ENCODE data around the gene INSYN2A.

The INSYN2A gene, protein sequence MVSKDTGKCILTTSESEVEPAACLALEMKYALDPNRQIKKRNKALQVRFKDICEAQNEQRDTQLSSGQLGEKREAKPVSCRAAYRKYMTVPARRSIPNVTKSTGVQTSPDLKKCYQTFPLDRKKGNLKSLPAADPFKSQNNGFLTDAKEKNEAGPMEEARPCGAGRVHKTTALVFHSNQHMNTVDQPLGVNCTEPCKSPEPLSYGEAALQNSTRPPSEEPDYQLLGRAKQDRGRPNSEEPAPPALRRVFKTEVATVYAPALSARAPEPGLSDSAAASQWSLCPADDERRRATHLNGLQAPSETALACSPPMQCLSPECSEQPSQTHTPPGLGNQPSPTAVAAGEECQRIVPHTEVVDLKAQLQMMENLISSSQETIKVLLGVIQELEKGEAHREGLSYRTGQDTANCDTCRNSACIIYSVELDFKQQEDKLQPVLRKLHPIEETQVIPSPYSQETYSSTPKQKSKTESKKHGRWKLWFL

DNA sequence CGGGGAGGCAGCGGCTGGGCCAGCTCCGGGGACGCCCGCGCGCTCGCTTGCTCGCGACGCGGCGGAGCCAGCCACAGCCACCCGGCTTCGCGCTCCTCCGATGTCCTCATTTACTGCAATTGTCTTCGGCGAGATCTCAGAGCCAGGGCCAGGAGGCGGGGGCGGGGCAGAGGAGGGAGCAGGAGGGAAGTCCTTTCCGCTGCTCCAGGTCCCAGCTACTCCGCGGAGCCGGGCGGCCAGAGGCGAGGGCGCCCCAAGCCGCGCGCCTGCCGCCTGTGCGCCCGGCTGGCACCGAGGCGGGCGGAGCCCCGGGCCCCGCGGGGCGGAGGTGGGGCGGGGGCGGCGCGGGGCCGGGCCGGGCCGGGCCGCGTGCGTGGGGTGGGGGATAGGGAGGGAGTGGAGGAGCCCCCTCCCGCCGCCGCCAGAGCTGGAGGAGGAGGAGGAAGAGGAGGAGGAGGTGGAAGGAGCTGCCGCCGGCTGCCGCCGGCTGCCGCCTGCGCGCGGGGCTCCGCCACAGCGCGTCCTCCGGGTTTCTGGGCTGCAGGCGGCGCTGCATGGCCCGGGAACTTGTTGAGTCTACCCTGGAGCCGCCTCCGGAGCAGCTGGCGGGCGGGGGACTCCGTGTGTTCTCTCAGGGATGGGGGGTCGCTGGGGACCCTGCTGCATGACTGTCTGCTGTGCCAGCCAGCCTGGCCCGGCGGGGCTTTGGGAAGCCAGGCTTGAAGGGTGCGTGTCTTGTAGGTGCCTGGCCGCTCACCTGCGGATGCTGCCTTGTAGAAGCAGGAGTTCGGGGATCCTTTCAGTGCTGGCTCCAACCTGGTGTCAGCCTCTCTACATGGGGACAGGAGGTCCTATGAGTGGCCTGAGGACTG, at the start of gene INSYN2A:
Gene INSYN2A (minus strand): TSS at position 310 of the 872 bp plus-strand sequence. CDS start 20,196 bp downstream, outside the sequence.
- no peaks in the 10 kb centered on the region for H3K9me3 Mint-ChIP-seq
- no peaks in the 10 kb centered on the region for H3K36me3 Mint-ChIP-seq
- H3K4me1 Mint-ChIP-seq, result no peaks in the 10 kb centered on the region
- no peak for DNase-seq (ENCODE audit: low spot score in 2 of 2)
- peaks cover 4% of the 10 kb centered on the region for H3K27me3 Mint-ChIP-seq
- H3K27ac Mint-ChIP-seq, result no peak within 1 kb of the TSS
- no peak for ATAC-seq (ENCODE audit: low read depth)
- H3K4me3 Mint-ChIP-seq, result no peak within 1 kb of the TSS

DNA sequence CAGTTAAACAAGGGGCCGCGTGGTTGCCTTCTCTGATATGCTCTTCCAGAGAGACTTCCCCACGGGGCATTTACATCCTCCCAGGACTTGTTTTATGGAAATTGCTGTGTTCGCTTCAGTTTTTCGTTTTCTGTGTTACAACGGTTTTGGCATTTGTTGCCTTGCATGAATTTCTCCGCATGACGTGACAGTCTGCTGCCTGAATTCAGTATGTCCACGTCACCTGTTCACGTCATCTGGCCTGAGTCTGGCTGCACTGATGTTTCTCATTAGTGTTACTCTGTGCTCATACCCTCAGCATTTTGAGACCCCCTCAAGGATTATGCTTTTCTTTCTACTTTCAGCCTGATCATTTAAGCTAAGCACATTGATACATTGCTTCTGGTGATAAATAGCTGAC, 49.1 kb upstream of the INSYN2A start:
- no peak for DNase-seq (ENCODE audit: low spot score in 2 of 2)
- H3K9me3 Mint-ChIP-seq, result peaks cover 1% of the 10 kb centered on the region
- H3K27ac Mint-ChIP-seq, result no peak overlapping the region
- no peak for ATAC-seq (ENCODE audit: low read depth)
- H3K4me3 Mint-ChIP-seq, result no peak overlapping the region
- H3K27me3 Mint-ChIP-seq, result no peaks in the 10 kb centered on the region
- H3K4me1 Mint-ChIP-seq, result no peaks in the 10 kb centered on the region
- H3K36me3 Mint-ChIP-seq, result no peaks in the 10 kb centered on the region

DNA sequence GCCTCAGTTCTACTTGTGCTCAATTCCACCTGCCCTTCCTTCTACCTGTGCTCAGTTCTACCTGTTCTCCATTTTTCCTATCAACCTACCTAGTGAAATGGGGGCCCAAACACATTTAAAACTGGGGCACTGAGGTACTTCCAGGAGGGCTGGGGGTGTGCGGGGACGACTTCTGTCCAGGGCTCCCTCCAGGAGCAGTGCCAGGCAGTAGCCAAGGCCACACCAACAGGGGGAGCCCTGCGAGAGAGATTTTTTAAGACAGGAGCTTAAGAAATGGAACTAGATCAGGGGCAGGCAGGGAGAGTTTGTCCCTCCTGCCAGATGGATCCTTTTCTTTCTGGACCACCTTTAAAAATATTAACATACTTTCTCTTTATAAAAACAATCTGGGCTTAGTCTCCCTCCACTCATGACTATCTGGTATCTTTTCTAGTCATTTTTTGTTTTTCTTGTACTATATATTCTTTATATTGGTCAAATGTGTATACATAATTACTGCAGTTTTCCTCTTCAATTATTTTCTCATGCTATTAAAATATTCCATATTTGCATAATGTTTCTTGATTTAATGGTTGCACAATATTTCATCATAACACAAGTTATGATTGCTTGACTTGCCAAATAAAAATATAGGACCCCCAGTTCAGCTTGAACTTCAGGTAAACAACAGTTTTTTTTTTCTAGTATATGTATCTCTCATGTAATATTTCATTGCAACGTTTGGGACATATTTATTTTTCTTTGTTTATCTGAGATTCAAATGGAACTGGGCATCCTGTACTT, 47.3 kb upstream of the INSYN2A start:
- Mint-ChIP-seq H3K36me3 (no peaks in the 10 kb centered on the region), H3K27ac (no peak overlapping the region), H3K4me1 (no peaks in the 10 kb centered on the region), H3K27me3 (no peaks in the 10 kb centered on the region), H3K4me3 (no peak overlapping the region), H3K9me3 (peaks cover 1% of the 10 kb centered on the region)
- no peak for DNase-seq (ENCODE audit: low spot score in 2 of 2)
- no peak for ATAC-seq (ENCODE audit: low read depth)

DNA sequence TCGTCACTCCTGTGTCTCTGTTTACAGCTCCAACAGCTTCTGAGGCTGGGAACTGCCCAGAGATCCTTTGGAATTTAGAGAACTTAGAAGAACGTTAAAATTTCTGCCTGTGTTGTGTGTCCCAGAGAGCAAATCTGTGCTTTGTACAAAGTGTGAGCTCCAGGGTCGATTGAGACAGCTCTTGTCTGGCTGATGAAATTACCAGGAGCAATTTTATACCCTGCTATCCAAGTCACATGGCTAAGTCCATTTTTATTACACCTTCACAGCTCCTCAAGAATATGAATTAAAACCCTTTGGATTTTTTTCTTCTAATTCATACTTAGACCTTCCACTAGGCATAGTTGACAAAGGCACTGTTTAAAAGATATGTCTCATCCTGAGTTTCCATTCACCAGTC, 46.5 kb upstream of the INSYN2A start:
- H3K27ac Mint-ChIP-seq, result no peak overlapping the region
- no peaks in the 10 kb centered on the region for H3K36me3 Mint-ChIP-seq
- DNase-seq (ENCODE audit: low spot score in 2 of 2) (no peak), ATAC-seq (ENCODE audit: low read depth) (no peak)
- no peaks in the 10 kb centered on the region for H3K4me1 Mint-ChIP-seq
- H3K4me3 Mint-ChIP-seq, result no peak overlapping the region
- H3K9me3 Mint-ChIP-seq, result peaks cover 1% of the 10 kb centered on the region
- no peaks in the 10 kb centered on the region for H3K27me3 Mint-ChIP-seq

DNA sequence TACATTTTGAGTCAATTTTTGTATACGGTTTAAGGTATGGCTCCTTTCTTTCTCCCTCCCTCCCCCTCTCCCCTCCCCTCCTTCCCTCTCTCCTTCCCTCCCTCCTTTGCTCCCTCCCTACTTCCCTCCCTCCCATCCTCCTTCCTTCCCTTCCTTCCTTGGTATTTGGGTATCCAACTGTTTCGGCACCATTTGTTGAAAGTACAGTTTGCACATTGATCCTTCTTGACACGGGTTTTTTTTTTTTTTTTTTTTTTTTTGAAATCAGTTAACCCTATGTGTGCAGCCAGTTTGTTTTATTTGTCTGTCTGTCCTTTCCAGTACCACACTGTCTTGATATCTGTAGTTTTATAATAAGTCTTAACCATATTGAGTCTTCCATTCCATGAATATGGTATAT, 39.9 kb upstream of the INSYN2A start:
- ATAC-seq (ENCODE audit: low read depth), result no peak
- Mint-ChIP-seq H3K36me3 (no peaks in the 10 kb centered on the region), H3K27me3 (no peaks in the 10 kb centered on the region), H3K4me3 (no peak overlapping the region), H3K4me1 (no peaks in the 10 kb centered on the region), H3K9me3 (peaks cover 4% of the 10 kb centered on the region), H3K27ac (no peak overlapping the region)
- no peak for DNase-seq (ENCODE audit: low spot score in 2 of 2)

DNA sequence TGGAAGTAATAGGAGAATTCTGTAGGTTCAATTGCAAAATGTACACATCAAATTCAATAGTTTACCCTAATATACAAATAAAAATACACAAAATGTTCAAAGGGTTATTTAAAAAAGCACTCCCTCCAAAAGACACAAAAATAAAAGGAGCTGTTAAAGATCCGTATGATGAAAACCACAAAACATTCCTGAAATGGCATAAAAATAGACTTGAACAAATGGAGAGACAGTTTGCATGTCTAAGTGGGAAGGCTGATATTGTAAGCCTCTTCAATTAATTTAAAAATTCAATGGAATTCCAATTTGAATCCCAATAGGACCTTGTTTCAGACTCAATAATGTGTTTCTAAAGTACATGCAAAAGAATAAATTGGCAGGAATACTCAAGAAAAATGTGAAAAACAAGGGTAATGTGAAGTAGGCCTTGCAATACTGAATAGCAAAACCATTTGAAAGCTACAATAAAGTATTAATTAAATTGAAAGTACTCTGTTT, 38.0 kb upstream of the INSYN2A start:
- H3K9me3 Mint-ChIP-seq, result peaks cover 3% of the 10 kb centered on the region
- H3K36me3 Mint-ChIP-seq, result no peaks in the 10 kb centered on the region
- H3K27me3 Mint-ChIP-seq, result no peaks in the 10 kb centered on the region
- no peak overlapping the region for H3K4me3 Mint-ChIP-seq
- ATAC-seq (ENCODE audit: low read depth) (no peak), DNase-seq (ENCODE audit: low spot score in 2 of 2) (no peak)
- H3K27ac Mint-ChIP-seq, result no peak overlapping the region
- no peaks in the 10 kb centered on the region for H3K4me1 Mint-ChIP-seq

DNA sequence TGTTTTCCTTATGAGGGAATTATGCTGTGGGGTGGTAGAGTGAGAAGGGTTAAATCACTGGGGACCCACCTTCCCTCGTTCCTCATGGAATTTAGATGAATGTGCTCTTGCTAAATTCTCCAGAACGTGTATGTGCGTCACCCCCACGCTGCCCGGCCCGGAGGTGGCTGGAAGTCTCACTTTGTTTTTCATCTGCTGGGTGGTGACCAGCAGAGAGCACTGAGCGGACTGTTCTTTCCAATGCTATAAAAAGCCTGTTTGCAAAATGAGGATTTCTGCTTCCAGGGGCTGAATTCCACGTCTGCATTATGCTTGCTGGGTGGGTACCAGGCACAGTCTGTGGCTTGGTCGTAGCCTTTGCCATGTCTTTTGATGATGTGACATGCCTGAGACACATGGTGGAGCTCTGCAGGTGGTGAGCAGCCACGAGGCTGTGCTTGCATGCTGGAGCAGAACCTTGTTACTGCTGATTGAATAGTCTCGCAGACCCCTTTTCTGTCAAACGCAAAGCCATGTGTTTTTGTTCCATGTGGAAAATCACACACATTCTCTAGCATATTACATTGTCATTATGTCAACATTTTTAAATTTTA, 31.9 kb upstream of the INSYN2A start:
- H3K4me1 Mint-ChIP-seq, result no peaks in the 10 kb centered on the region
- no peak for DNase-seq (ENCODE audit: low spot score in 2 of 2)

DNA sequence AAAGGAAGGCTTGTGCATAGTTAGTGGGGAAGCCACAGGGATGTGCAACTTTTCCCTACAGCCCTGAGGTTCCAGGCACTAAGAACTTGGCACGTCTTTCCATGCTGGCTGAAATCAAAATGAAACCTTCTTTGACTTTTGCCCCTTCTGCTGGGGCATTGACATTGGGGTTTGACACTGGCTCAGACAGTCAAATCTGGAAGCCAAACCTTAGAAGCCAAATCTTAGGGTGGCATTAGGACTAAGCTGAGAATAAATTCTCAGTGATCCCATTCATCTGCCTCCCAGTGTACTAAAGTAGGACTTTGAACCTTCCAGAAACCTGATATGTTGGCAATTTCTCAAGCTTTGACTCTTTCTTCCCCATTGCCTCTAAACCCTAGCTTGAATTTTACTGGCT, 31.3 kb upstream of the INSYN2A start:
- no peaks in the 10 kb centered on the region for H3K4me1 Mint-ChIP-seq
- ATAC-seq (ENCODE audit: low read depth), result no peak
- H3K4me3 Mint-ChIP-seq, result no peak overlapping the region
- H3K9me3 Mint-ChIP-seq, result peaks cover 3% of the 10 kb centered on the region
- H3K36me3 Mint-ChIP-seq, result no peaks in the 10 kb centered on the region
- DNase-seq (ENCODE audit: low spot score in 2 of 2), result no peak
- H3K27me3 Mint-ChIP-seq, result no peaks in the 10 kb centered on the region
- no peak overlapping the region for H3K27ac Mint-ChIP-seq

More for the DNA sequence above, 31.9 kb upstream of the INSYN2A start:
- no peak for ATAC-seq (ENCODE audit: low read depth)
- Mint-ChIP-seq H3K27me3 (no peaks in the 10 kb centered on the region), H3K4me3 (no peak overlapping the region), H3K27ac (no peak overlapping the region), H3K9me3 (peaks cover 3% of the 10 kb centered on the region), H3K36me3 (no peaks in the 10 kb centered on the region)

DNA sequence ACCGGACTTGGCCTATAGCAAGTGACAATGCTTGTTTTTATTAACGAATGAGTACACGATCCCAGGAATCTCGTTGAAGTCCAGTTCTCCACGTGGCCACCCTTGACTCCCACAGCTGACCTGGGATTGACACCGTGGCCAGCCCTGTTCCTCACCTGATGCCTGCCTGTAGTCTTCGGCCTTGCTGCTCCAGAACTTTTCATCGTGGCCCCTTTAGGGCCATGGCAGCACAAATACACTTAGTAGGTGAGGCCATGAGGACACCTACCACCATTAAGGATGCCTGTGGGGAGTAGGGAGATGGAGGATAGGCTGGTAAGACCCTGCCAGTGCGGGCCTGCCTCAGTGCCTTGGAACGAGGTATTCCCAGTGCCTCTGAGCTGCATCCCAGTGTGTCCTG, 30.6 kb upstream of the INSYN2A start:
- H3K9me3 Mint-ChIP-seq, result peaks cover 3% of the 10 kb centered on the region
- H3K36me3 Mint-ChIP-seq, result no peaks in the 10 kb centered on the region
- H3K27me3 Mint-ChIP-seq, result no peaks in the 10 kb centered on the region
- ATAC-seq (ENCODE audit: low read depth), result no peak
- H3K27ac Mint-ChIP-seq, result no peak overlapping the region
- H3K4me1 Mint-ChIP-seq, result no peaks in the 10 kb centered on the region
- DNase-seq (ENCODE audit: low spot score in 2 of 2), result no peak
- H3K4me3 Mint-ChIP-seq, result no peak overlapping the region

DNA sequence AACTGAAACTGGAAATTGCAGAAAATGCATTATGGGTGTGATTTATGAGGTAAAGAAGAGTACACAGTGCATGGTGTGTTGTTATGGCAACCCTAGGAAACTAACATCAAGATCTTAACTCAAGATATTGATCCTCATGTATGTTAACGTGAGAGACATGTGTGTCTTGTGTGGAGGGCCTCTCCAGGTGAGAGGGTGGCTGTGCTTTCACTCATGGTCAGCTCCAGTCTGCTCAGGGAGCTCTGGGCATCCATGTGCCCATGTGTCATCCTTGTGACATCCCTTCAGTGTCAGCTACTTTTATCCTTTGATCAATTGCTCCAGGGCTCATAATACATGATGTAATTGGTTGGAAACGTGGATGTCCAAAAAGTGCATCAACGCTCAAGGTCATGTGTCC, 24.9 kb upstream of the INSYN2A start:
- Mint-ChIP-seq H3K27me3 (no peaks in the 10 kb centered on the region), H3K36me3 (no peaks in the 10 kb centered on the region), H3K27ac (no peak overlapping the region), H3K4me1 (no peaks in the 10 kb centered on the region), H3K9me3 (peaks cover 13% of the 10 kb centered on the region), H3K4me3 (no peak overlapping the region)
- ATAC-seq (ENCODE audit: low read depth) (no peak), DNase-seq (ENCODE audit: low spot score in 2 of 2) (no peak)

DNA sequence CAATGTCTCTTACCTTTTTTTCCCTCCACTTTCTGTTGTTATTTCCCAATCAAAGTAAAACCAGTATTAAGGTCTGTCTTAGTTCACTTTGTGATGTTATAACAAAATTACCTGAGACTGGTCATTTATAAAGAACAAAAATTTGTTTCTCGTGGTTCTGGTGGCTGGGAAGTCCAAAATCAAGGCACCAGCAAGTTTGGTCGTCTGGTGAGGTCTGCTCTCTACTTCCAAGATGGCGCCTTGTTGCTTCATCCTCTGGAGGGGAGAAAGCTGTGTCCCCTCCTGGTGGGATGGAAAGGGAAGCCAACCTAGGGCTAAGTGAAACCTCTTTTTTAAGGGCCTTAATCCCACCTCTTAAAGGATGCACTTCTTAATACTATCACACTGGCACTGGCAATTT, 22.3 kb upstream of the INSYN2A start:
- Mint-ChIP-seq H3K27ac (no peak overlapping the region), H3K9me3 (peaks cover 13% of the 10 kb centered on the region), H3K4me1 (no peaks in the 10 kb centered on the region), H3K36me3 (no peaks in the 10 kb centered on the region), H3K27me3 (no peaks in the 10 kb centered on the region), H3K4me3 (no peak overlapping the region)
- ATAC-seq (ENCODE audit: low read depth), result no peak
- no peak for DNase-seq (ENCODE audit: low spot score in 2 of 2)

DNA sequence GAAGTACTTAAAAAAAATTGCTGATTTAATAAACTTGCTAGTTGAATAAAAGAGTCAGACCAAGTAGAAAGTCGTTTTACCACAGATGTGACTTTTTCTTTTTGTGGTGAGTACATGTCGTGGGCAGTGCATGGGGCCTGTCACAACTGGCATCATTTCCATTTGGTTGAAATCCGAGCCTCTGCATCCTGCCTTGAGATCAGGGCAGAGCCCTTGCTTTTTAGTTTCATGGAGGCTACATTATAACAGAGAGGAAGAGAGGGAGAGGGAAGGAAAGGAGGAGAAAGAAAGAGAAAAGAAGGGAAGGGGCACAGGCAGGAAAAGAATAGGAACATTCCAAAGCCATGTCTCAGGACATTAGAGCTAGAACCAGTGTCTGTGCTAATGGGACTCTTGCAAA, 20.4 kb upstream of the INSYN2A start:
- Mint-ChIP-seq H3K4me3 (no peak overlapping the region), H3K36me3 (no peaks in the 10 kb centered on the region), H3K27me3 (no peaks in the 10 kb centered on the region)

DNA sequence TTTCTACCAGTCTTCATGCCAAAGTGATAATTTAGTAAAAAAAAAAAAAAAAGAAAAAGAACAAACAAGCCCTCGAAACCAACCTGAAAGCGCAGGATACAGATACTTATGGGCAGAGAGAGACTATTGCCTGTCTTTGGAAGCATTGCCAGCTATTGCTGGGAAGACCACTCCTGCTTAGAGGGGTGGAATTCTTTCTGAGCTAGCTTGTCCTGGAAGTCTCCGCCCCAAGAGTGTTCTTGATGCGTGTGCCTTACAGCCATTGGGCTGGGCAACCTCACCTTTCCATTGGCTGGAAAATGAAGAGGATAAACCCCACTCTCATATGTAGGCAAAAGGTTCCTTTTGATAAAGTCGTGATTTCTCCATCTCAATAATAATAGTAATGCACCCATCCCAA, 19.9 kb upstream of the INSYN2A start:
- H3K27ac Mint-ChIP-seq, result no peak overlapping the region
- peaks cover 13% of the 10 kb centered on the region for H3K9me3 Mint-ChIP-seq
- no peak for DNase-seq (ENCODE audit: low spot score in 2 of 2)
- H3K27me3 Mint-ChIP-seq, result no peaks in the 10 kb centered on the region
- no peaks in the 10 kb centered on the region for H3K4me1 Mint-ChIP-seq
- H3K4me3 Mint-ChIP-seq, result no peak overlapping the region
- H3K36me3 Mint-ChIP-seq, result no peaks in the 10 kb centered on the region
- ATAC-seq (ENCODE audit: low read depth), result no peak

More for the DNA sequence above, 20.4 kb upstream of the INSYN2A start:
- no peak overlapping the region for H3K27ac Mint-ChIP-seq
- no peak for ATAC-seq (ENCODE audit: low read depth)
- H3K9me3 Mint-ChIP-seq, result peaks cover 13% of the 10 kb centered on the region
- H3K4me1 Mint-ChIP-seq, result no peaks in the 10 kb centered on the region
- DNase-seq (ENCODE audit: low spot score in 2 of 2), result no peak
